Mesothelial cell of epicardium (in vitro differentiated cells): ENCODE data around the gene GMDS. TPM values are rescaled to one million over a fixed set of nuclear protein-coding genes. Genes with fewer than 3 reads are reported as not detected.
A peak's percentile ranks its signal among the peaks of the same experiment; 100 is the strongest.

Experiments
- DNase-seq, 2 experiments: peaks; one replicate each; pipeline ENCODE4 v3.0.0; 2021; ENCODE audit warnings: low spot score in 2 of 2; ENCODE audit not compliant: unreplicated experiment in 2 of 2
- H3K27ac Mint-ChIP-seq: 2 replicates; pipeline ENCODE4 v1.8.0; 2021; ENCODE audit warnings: mixed read lengths
- H3K27me3 Mint-ChIP-seq: 2 replicates; pipeline ENCODE4 v1.8.0; 2021; ENCODE audit warnings: low read depth, mixed read lengths
- H3K36me3 Mint-ChIP-seq: 2 replicates; pipeline ENCODE4 v1.8.0; 2021; ENCODE audit warnings: mixed read lengths
- H3K4me1 Mint-ChIP-seq: 2 replicates; pipeline ENCODE4 v1.8.0; 2021; ENCODE audit warnings: mixed read lengths
- H3K4me3 Mint-ChIP-seq: 2 replicates; pipeline ENCODE4 v1.8.0; 2021; ENCODE audit warnings: mild to moderate bottlenecking, moderate library complexity, mixed read lengths
- H3K9me3 Mint-ChIP-seq: 2 replicates; pipeline ENCODE4 v1.8.0; 2021; ENCODE audit warnings: mixed read lengths
- CTCF ChIP-seq: fragments of 200-600 bp; sonication (generic); IDR thresholded peaks from one replicate; pipeline ENCODE4 v1.5.0; 2021; ENCODE audit warnings: antibody characterized with exemption; ENCODE audit not compliant: unreplicated experiment
- total RNA-seq: library from RNA; stranded (reverse); gene quantifications from 3 replicates; pipeline ENCODE4 v1.2.1, GENCODE V29; 2021

GMDS gene
- total RNA-seq, 1 donor from 2014 or later: 39.9 TPM

- Mint-ChIP-seq H3K4me1 (peaks cover 23% of the 10 kb centered on the region), H3K27ac (no peak overlapping the region), H3K36me3 (no peaks in the 10 kb centered on the region), H3K4me3 (no peak overlapping the region), H3K9me3 (no peaks in the 10 kb centered on the region), H3K27me3 (peaks cover 3% of the 10 kb centered on the region)
- DNase-seq: no peak
- no peak for TF ChIP-seq CTCF
Measured at GRCh38 chr6:2192976-2193375, 52.4 kb downstream of the GMDS start.

- H3K27me3 Mint-ChIP-seq: no peaks in the 10 kb centered on the region
- peaks cover 19% of the 10 kb centered on the region for H3K4me1 Mint-ChIP-seq
- H3K9me3 Mint-ChIP-seq: no peaks in the 10 kb centered on the region
- no peak for TF ChIP-seq CTCF
- no peak for DNase-seq
- no peak overlapping the region for H3K27ac Mint-ChIP-seq
- no peak overlapping the region for H3K4me3 Mint-ChIP-seq
- H3K36me3 Mint-ChIP-seq: no peaks in the 10 kb centered on the region
Measured at GRCh38 chr6:2191390-2191740, 54.0 kb downstream of the GMDS start.

GRCh38 chr6:2190661-2191389 lies 54.6 kb downstream of the GMDS start:
- no peak overlapping the region for H3K27ac Mint-ChIP-seq

GRCh38 chr6:2188856-2189384 lies 56.5 kb downstream of the GMDS start:
- DNase-seq: no peak
- TF ChIP-seq CTCF: no peak
- Mint-ChIP-seq H3K4me3 (no peak overlapping the region), H3K27me3 (no peaks in the 10 kb centered on the region), H3K36me3 (no peaks in the 10 kb centered on the region), H3K4me1 (peaks cover 15% of the 10 kb centered on the region), H3K27ac (peak overlapping the region; percentile 2), H3K9me3 (no peaks in the 10 kb centered on the region)

More at GRCh38 chr6:2190661-2191389, 54.6 kb downstream of the GMDS start:
- Mint-ChIP-seq H3K27me3 (no peaks in the 10 kb centered on the region), H3K9me3 (no peaks in the 10 kb centered on the region), H3K36me3 (no peaks in the 10 kb centered on the region), H3K4me1 (peaks cover 16% of the 10 kb centered on the region), H3K4me3 (no peak overlapping the region)
- DNase-seq: no peak
- TF ChIP-seq CTCF: no peak

- no peak overlapping the region for H3K27ac Mint-ChIP-seq
- no peak for TF ChIP-seq CTCF
- H3K27me3 Mint-ChIP-seq: no peaks in the 10 kb centered on the region
- peaks cover 15% of the 10 kb centered on the region for H3K4me1 Mint-ChIP-seq
- H3K4me3 Mint-ChIP-seq: no peak overlapping the region
- H3K36me3 Mint-ChIP-seq: no peaks in the 10 kb centered on the region
- no peak for DNase-seq
- no peaks in the 10 kb centered on the region for H3K9me3 Mint-ChIP-seq
Measured at GRCh38 chr6:2188397-2188796, 57.0 kb downstream of the GMDS start.
